ENCODE measurements around the gene RIMS1.

DNA sequence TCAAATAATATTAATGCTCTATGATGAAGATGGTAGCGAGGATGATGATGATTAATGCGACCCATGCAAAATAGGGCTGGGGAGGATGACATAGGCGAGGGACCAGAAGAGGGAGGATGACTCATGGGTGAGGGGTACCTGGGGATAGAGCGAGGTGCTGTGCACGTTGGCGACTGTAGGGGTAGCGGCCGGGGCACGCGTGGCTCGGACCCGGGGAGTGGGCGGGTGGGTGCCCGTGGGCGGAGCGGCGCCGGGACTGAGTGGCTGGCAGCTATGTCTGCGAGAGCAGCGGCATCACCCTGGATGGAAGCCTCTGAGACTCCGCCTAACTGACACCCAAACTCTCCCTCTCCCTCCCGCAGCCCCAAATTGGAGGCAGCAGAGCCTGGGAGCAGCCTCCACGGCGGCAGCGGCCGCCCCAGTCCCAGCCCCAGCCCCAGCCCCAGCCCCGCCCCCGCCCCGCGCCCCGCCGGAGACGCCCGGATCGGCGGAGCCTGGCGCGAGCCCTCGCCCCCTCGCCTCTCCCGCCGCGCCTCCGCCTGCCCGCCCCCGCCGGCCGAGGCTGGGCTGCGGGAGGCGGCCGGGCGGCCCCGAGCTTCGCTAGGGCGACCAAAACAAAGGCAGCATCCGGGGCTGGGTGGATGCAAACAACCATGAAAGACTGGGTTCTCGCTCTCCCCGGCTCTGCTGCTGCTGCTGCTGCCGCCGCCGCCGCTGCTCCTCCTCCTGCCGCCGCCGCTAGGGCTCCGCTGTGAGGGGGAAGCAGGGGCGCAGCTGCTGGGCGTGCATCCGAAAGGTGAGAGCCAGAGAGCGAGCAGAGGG, at the start of gene RIMS1:
- TF ChIP-seq REST (IDR thresholded peaks at IDR 0.05) = no peak
- TF ChIP-seq, protein P1, sequence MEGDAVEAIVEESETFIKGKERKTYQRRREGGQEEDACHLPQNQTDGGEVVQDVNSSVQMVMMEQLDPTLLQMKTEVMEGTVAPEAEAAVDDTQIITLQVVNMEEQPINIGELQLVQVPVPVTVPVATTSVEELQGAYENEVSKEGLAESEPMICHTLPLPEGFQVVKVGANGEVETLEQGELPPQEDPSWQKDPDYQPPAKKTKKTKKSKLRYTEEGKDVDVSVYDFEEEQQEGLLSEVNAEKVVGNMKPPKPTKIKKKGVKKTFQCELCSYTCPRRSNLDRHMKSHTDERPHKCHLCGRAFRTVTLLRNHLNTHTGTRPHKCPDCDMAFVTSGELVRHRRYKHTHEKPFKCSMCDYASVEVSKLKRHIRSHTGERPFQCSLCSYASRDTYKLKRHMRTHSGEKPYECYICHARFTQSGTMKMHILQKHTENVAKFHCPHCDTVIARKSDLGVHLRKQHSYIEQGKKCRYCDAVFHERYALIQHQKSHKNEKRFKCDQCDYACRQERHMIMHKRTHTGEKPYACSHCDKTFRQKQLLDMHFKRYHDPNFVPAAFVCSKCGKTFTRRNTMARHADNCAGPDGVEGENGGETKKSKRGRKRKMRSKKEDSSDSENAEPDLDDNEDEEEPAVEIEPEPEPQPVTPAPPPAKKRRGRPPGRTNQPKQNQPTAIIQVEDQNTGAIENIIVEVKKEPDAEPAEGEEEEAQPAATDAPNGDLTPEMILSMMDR (IDR thresholded peaks at IDR 0.05; ENCODE audit: low read depth, low read length, missing input control) = no peak
- no peak for TF ChIP-seq GABPA (IDR thresholded peaks at IDR 0.05 in 1 of 2, conservative IDR thresholded peaks at IDR 0.05 in 1 of 2)
- TF ChIP-seq JUND (IDR thresholded peaks at IDR 0.05) = no peak
- TF ChIP-seq, protein P2, sequence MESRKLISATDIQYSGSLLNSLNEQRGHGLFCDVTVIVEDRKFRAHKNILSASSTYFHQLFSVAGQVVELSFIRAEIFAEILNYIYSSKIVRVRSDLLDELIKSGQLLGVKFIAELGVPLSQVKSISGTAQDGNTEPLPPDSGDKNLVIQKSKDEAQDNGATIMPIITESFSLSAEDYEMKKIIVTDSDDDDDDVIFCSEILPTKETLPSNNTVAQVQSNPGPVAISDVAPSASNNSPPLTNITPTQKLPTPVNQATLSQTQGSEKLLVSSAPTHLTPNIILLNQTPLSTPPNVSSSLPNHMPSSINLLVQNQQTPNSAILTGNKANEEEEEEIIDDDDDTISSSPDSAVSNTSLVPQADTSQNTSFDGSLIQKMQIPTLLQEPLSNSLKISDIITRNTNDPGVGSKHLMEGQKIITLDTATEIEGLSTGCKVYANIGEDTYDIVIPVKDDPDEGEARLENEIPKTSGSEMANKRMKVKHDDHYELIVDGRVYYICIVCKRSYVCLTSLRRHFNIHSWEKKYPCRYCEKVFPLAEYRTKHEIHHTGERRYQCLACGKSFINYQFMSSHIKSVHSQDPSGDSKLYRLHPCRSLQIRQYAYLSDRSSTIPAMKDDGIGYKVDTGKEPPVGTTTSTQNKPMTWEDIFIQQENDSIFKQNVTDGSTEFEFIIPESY (IDR thresholded peaks at IDR 0.05) = no peak
- no peak for TF ChIP-seq YY1 (IDR thresholded peaks at IDR 0.05)
- TF ChIP-seq HNF4G (IDR thresholded peaks at IDR 0.05) = no peak
- TF ChIP-seq NR2F2 (IDR thresholded peaks at IDR 0.05) = no peak
- no peak for TF ChIP-seq ATF3 (IDR thresholded peaks at IDR 0.05)
- TF ChIP-seq EGR1 (IDR thresholded peaks at IDR 0.05; ENCODE audit: low read depth in 2 of 2) = no peak
- TF ChIP-seq TAF1 (conservative IDR thresholded peaks at IDR 0.05) = no peak
- no peak for TF ChIP-seq SP1 (IDR thresholded peaks at IDR 0.05)
- TF ChIP-seq RAD21 (IDR thresholded peaks at IDR 0.05) = no peak
- TF ChIP-seq, protein P3, sequence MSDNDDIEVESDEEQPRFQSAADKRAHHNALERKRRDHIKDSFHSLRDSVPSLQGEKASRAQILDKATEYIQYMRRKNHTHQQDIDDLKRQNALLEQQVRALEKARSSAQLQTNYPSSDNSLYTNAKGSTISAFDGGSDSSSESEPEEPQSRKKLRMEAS (IDR thresholded peaks at IDR 0.05) = no peak

All from liver (tissue), 3 donors.